Uterus (tissue), 2 donors: Measurements from ENCODE around the gene SFSWAP.

Experiments
- POLR2A ChIP-seq, 2 donors: fragments of 450-650 bp; IDR thresholded peaks; one replicate each; pipeline ENCODE4 v1.6.1; 2016; ENCODE audit warnings: antibody characterized with exemption in 2 of 2, mild to moderate bottlenecking in 1 of 2, moderate library complexity in 1 of 2
- TF ChIP-seq, protein P1 (sequence below), 4 experiments: fragments of 200-600 bp in 2 of 4; fragments of 450-650 bp in 2 of 4; sonication (generic) in 2 of 4; IDR thresholded peaks; one replicate each; pipeline ENCODE4 v1.5.1; 2016 to 2019; ENCODE audit warnings: antibody characterized with exemption in 4 of 4, mild to moderate bottlenecking in 2 of 4, moderate library complexity in 1 of 4

DNA sequence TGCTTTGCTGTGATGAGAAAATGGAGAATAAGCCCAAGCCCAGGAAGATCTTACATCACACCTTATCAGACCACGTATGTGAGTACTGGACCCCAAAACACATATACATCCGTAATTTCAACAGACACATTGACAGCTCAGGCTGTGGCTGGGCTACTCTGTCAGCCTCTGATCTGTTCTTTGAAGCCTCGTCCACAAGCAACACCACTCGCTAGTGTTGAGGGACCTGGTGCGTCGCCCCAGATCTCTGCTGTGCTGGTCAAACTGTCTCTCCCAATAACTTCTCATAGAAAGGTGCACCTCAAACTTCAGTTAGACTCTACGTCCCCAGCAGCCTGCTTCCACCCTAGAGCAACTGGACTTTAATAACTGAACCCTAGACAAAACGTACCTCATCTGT is 10.6 kb upstream of the SFSWAP start:
- TF ChIP-seq, protein P1, sequence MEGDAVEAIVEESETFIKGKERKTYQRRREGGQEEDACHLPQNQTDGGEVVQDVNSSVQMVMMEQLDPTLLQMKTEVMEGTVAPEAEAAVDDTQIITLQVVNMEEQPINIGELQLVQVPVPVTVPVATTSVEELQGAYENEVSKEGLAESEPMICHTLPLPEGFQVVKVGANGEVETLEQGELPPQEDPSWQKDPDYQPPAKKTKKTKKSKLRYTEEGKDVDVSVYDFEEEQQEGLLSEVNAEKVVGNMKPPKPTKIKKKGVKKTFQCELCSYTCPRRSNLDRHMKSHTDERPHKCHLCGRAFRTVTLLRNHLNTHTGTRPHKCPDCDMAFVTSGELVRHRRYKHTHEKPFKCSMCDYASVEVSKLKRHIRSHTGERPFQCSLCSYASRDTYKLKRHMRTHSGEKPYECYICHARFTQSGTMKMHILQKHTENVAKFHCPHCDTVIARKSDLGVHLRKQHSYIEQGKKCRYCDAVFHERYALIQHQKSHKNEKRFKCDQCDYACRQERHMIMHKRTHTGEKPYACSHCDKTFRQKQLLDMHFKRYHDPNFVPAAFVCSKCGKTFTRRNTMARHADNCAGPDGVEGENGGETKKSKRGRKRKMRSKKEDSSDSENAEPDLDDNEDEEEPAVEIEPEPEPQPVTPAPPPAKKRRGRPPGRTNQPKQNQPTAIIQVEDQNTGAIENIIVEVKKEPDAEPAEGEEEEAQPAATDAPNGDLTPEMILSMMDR (IDR thresholded peaks at IDR 0.05): no peak
- no peak for TF ChIP-seq POLR2A (IDR thresholded peaks at IDR 0.05)
